Activated B cell treated with CpG ODN at 0.5 μM for 24 hours (primary cell): Measurements from ENCODE around the gene DTD1. TPM values are rescaled to one million over a fixed set of nuclear protein-coding genes. Genes with fewer than 3 reads are reported as not detected.

Source experiments
- ATAC-seq: fragments of 200-7000 bp; cut with Tn5 transposase; one replicate; pipeline ENCODE4 v1.10.0; 2021; ENCODE audit warnings: low read depth, mild to moderate bottlenecking, moderate library complexity
- CTCF ChIA-PET: fragments of 350-600 bp; sonication (Branson Sonifier 250); formaldehyde crosslinking; loops from one replicate; lab custom pipeline; 2021; ENCODE audit warnings: antibody characterized with exemption; lab: Charles Lee
- POLR2A ChIA-PET: fragments of 350-600 bp; sonication (Branson Sonifier 250); formaldehyde crosslinking; loops from one replicate; lab custom pipeline; 2021; ENCODE audit warnings: antibody characterized with exemption; lab: Charles Lee
- DNase-seq: peaks from one replicate; pipeline ENCODE4 v3.0.0; 2022
- H3K27ac Mint-ChIP-seq: one replicate; pipeline ENCODE4 v1.8.0; 2020; ENCODE audit warnings: mixed read lengths
- H3K27me3 Mint-ChIP-seq: one replicate; pipeline ENCODE4 v1.8.0; 2021; ENCODE audit warnings: mixed read lengths
- H3K36me3 Mint-ChIP-seq: one replicate; pipeline ENCODE4 v1.8.0; 2021; ENCODE audit warnings: low read depth, mixed read lengths
- H3K4me1 Mint-ChIP-seq: one replicate; pipeline ENCODE4 v1.8.0; 2021; ENCODE audit warnings: mixed read lengths
- H3K4me3 Mint-ChIP-seq: one replicate; pipeline ENCODE4 v1.8.0; 2020; ENCODE audit warnings: mild to moderate bottlenecking, mixed read lengths
- H3K9me3 Mint-ChIP-seq: one replicate; pipeline ENCODE4 v1.8.0; 2020; ENCODE audit warnings: mixed read lengths
- CTCF ChIP-seq: fragments of 200-600 bp; IDR thresholded peaks from one replicate; pipeline ENCODE4 v1.8.0; 2022; ENCODE audit warnings: antibody characterized with exemption, mild to moderate bottlenecking
- intact Hi-C: fragments of 100-400 bp; cut with micrococcal nuclease; formaldehyde crosslinking; loops from one replicate; pipeline ENCODE4 v1.15.1; 2024
- total RNA-seq: library from RNA; stranded (reverse); gene quantifications from 2 replicates; pipeline ENCODE4 v1.2.3, GENCODE V29; 2022

Gene DTD1
- total RNA-seq, 1 donor from 2014 or later: 27.5 TPM

- DNase-seq (no peak), ATAC-seq (no peak)
- H3K4me1 Mint-ChIP-seq: peaks cover 18% of the 10 kb centered on the region
- ChIA-PET POLR2A (no interaction called here), CTCF (no interaction called here)
- no peak for TF ChIP-seq CTCF
- H3K27me3 Mint-ChIP-seq: peaks cover 7% of the 10 kb centered on the region
- peaks cover 6% of the 10 kb centered on the region for H3K36me3 Mint-ChIP-seq
- no peak overlapping the region for H3K4me3 Mint-ChIP-seq
- no peak overlapping the region for H3K27ac Mint-ChIP-seq
- peaks cover 3% of the 10 kb centered on the region for H3K9me3 Mint-ChIP-seq
- intact Hi-C loops: loop anchor here (10.0 kb wide), 2 partner anchors 868 to 1218 kb away; partner anchors contain the start of gene NAA20
Observed at GRCh38 chr20:18796282-18796833, 208.5 kb downstream of the DTD1 start.

- Mint-ChIP-seq H3K4me3 (no peak overlapping the region), H3K4me1 (peaks cover 7% of the 10 kb centered on the region), H3K36me3 (no peaks in the 10 kb centered on the region), H3K9me3 (peaks cover under 1% of the 10 kb centered on the region), H3K27ac (no peak overlapping the region), H3K27me3 (no peaks in the 10 kb centered on the region)
- intact Hi-C loops: no loop called here
- DNase-seq (no peak), ATAC-seq (no peak)
- ChIA-PET POLR2A (no interaction called here), CTCF (no interaction called here)
- no peak for TF ChIP-seq CTCF
Observed at GRCh38 chr20:18801516-18801915, 213.7 kb downstream of the DTD1 start.

GRCh38 chr20:18802012-18802634 is 214.3 kb downstream of the DTD1 start:
- no peak overlapping the region for H3K27ac Mint-ChIP-seq
- H3K9me3 Mint-ChIP-seq: no peaks in the 10 kb centered on the region
- no peak overlapping the region for H3K4me3 Mint-ChIP-seq
- peaks cover 7% of the 10 kb centered on the region for H3K4me1 Mint-ChIP-seq
- POLR2A ChIA-PET: interaction anchor here (0.7 kb wide), 1 partner anchor 9 kb away, joined by 4 read pairs; no protein-coding TSS in a partner anchor
- DNase-seq: no peak
- intact Hi-C loops: no loop called here
- no peaks in the 10 kb centered on the region for H3K27me3 Mint-ChIP-seq
- ATAC-seq: peak; percentile 45
- H3K36me3 Mint-ChIP-seq: no peaks in the 10 kb centered on the region
- no peak for TF ChIP-seq CTCF
- CTCF ChIA-PET: no interaction called here

- Mint-ChIP-seq H3K9me3 (no peaks in the 10 kb centered on the region), H3K4me3 (no peak overlapping the region), H3K27ac (no peak overlapping the region), H3K4me1 (peaks cover 13% of the 10 kb centered on the region), H3K27me3 (no peaks in the 10 kb centered on the region), H3K36me3 (no peaks in the 10 kb centered on the region)
- intact Hi-C loops: no loop called here
- ATAC-seq: no peak
- no peak for TF ChIP-seq CTCF
- DNase-seq: no peak
- POLR2A ChIA-PET: no interaction called here
- CTCF ChIA-PET: no interaction called here
Observed at GRCh38 chr20:18805881-18806280, 218.0 kb downstream of the DTD1 start.

GRCh38 chr20:18808712-18809111 is 220.9 kb downstream of the DTD1 start:
- TF ChIP-seq CTCF: no peak

More at GRCh38 chr20:18808712-18809111, 220.9 kb downstream of the DTD1 start:
- no peaks in the 10 kb centered on the region for H3K27me3 Mint-ChIP-seq
- H3K36me3 Mint-ChIP-seq: no peaks in the 10 kb centered on the region
- DNase-seq (no peak), ATAC-seq (no peak)
- H3K4me3 Mint-ChIP-seq: no peak overlapping the region
- H3K4me1 Mint-ChIP-seq: peaks cover 5% of the 10 kb centered on the region
- CTCF ChIA-PET: no interaction called here
- H3K9me3 Mint-ChIP-seq: no peaks in the 10 kb centered on the region
- intact Hi-C loops: no loop called here
- POLR2A ChIA-PET: no interaction called here
- H3K27ac Mint-ChIP-seq: no peak overlapping the region
